SK-N-MC (cell line): Measurements from ENCODE around the gene BCKDHB.

Source experiments
- EZH2 ChIP-seq: fragments of 200-600 bp; sonication (generic); IDR thresholded peaks from one replicate; pipeline ENCODE4 v1.6.1; 2017; ENCODE audit warnings: antibody characterized with exemption
- FOXP2 ChIP-seq: optimal IDR thresholded peaks from 2 replicates; pipeline ENCODE3; 2011; ENCODE audit warnings: mild to moderate bottlenecking, moderate library complexity; ENCODE audit not compliant: insufficient read depth; ENCODE audit errors: extremely low read length, control extremely low read depth
- POLR2AphosphoS5 ChIP-seq: IDR thresholded peaks from 2 replicates; pipeline ENCODE4 v1.6.1; 2012; ENCODE audit warnings: mild to moderate bottlenecking, low read depth, low read length, borderline replicate concordance

DNA sequence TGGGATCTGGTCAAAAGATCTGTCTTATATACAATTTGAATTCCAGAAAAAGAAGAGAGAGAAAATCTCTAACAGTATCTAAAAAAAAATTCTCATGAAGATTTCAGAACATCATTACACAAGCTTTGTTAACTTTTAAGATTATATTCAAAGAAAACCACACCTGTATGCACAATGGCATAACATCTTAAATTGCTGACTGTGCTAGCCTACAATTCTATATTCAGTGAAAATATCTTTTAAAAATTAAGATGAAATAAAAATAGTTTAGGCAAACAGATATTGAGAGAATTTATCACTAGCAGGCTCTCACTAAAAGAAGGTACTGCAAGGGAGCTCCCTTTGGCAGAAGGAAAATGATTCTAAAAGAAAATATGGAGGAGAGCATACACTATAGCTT is 100.3 kb downstream of the BCKDHB start:
- TF ChIP-seq POLR2AphosphoS5: no peak
- no peak for TF ChIP-seq EZH2
- no peak for TF ChIP-seq FOXP2
